ENCODE measurements around the gene CEACAM21.

The CEACAM21 gene

GRCh38 chr19:41624937-41625336 is 49.0 kb downstream of the CEACAM21 start:
- DNase-seq (ENCODE audit: low spot score in 2 of 2) (no peak), ATAC-seq (ENCODE audit: low read depth) (no peak)
- Mint-ChIP-seq H3K27me3 (peaks cover 19% of the 10 kb centered on the region), H3K4me3 (no peak overlapping the region), H3K9me3 (no peaks in the 10 kb centered on the region), H3K36me3 (no peaks in the 10 kb centered on the region), H3K27ac (no peak overlapping the region), H3K4me1 (no peaks in the 10 kb centered on the region)

- peaks cover 2% of the 10 kb centered on the region for H3K9me3 Mint-ChIP-seq
- H3K4me3 Mint-ChIP-seq, result no peak overlapping the region
- ATAC-seq (ENCODE audit: low read depth) (no peak), DNase-seq (ENCODE audit: low spot score in 2 of 2) (no peak)
- H3K36me3 Mint-ChIP-seq, result no peaks in the 10 kb centered on the region
- H3K27me3 Mint-ChIP-seq, result peaks cover 16% of the 10 kb centered on the region
- H3K4me1 Mint-ChIP-seq, result no peaks in the 10 kb centered on the region
- no peak overlapping the region for H3K27ac Mint-ChIP-seq
Observed at GRCh38 chr19:41626278-41626677, 50.3 kb downstream of the CEACAM21 start.

DNA sequence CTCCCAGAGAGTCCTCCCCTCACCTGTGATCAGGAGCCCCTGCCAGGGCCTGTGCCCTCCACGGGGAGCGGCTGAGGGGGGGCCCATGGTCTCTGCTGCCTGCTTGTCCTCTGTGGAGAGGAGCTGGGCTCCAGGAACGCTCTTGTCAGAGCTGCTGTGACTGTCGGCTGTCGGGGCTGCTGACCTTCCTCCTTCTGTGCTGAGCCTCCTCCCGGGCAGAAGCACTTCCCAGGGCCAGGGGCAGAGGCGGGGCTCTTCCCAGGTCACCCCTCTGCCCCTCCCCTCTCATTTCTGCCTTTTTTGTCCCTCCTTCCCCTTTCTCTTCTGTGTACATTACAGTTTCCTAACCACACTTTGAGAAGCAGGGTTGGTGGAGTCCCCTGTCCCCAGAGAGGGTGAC is 50.9 kb downstream of the CEACAM21 start, which contains the start of gene CEACAM4:
Gene CEACAM4 (minus strand): TSS at position 198 of the 400 bp plus-strand sequence. CDS start 111 bp downstream, at position 87.
- Mint-ChIP-seq H3K36me3 (no peaks in the 10 kb centered on the region), H3K9me3 (peaks cover 2% of the 10 kb centered on the region), H3K27me3 (peaks cover 16% of the 10 kb centered on the region), H3K4me3 (no peak within 1 kb of the TSS), H3K4me1 (no peaks in the 10 kb centered on the region), H3K27ac (no peak within 1 kb of the TSS)
- DNase-seq (ENCODE audit: low spot score in 2 of 2), result no peak
- no peak for ATAC-seq (ENCODE audit: low read depth)

GRCh38 chr19:41627966-41628675 is 52.2 kb downstream of the CEACAM21 start:
- DNase-seq (ENCODE audit: low spot score in 2 of 2), result no peak
- no peaks in the 10 kb centered on the region for H3K36me3 Mint-ChIP-seq
- H3K27ac Mint-ChIP-seq, result no peak overlapping the region
- ATAC-seq (ENCODE audit: low read depth), result no peak
- H3K9me3 Mint-ChIP-seq, result peaks cover 5% of the 10 kb centered on the region
- H3K27me3 Mint-ChIP-seq, result peaks cover 14% of the 10 kb centered on the region
- no peak overlapping the region for H3K4me3 Mint-ChIP-seq
- H3K4me1 Mint-ChIP-seq, result no peaks in the 10 kb centered on the region

Measured in memory B cell (primary cell).